Cortex of kidney (tissue), 1 donor: Measurements from ENCODE around the gene CD79B.

ENCODE experiments used
- DNase-seq: peaks from one replicate; lab custom pipeline; 2025; lab: John Stamatoyannopoulos, UW

CD79B gene

DNA sequence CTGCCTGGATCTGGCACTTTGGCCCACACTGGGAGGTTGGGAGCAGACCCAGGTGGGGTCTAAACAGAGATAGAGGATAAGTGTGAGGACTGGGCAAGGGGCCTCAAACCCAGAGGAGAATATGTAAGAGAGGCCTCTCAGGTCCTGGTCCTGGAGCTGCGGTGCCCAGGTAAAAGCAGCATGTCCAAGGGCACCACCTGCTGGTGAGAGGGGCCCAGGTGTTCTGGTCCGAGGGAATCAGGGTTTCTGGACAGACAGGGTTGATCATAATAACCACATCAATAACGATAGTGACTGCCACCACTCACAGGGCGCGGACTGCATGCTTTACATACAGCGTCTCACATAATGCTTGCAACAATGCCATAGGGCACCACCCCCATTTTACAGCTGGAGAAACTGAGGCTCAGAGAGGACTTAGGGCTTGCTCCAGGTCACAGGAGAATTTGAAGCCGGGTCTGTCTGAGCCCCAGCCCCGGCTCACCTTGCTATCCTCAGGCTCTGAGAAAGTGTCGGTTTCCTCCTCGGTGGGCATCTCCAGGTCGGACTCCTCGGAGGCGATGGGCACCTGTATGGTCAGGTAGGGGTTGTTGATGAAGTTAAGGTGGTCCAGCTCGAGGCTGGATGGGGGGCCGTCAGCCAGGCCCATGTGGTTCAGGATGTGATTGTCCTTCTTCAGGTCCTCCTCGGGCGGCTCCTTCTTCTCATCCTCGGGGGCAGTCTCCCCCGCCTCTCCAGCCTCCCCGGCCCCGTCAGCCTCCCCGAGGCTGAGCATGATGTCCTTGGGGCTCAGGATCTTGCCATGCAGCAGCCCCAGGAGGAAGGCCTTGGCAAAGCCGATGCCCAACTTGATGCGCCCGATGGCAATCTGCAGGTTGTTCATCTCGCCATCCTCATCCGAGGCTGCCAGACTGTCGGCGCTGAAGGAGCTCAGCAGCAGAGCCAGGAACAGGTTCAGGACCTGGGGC is 19.1 kb upstream of the CD79B start:
- no peak for DNase-seq

DNA sequence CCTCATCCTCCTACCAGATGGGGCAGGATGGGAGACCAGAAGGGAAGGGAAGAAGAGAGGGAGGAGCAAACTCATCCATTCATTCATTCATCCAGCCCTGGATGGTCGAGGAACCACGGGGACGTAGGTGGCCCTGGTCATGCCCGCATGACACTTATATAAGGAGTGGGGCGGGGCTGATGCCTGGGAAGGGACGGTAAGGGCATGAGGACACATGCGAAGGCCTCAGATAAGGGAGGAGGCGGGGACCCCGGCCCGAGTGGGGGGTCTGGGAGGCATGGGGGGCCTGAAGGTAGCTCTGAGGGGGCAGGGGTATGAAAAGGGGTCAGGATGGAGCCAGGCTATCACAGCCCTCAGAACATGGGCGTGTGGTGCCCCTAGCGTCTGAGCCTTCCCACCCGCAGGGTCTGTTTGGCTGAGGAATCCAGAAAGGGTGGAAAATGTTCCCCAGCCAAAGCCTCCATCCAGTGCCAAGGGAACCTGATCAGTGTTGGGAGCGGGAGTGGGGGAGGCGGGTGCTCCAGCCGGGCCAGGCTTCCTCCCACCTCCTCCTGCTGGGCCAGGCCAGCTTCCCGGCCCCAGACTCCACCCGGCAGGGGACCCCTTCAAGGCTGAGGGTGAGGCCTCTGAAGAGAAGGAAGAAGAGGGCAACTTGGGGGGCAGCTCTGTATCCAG is 17.6 kb upstream of the CD79B start:
- DNase-seq = no peak

DNA sequence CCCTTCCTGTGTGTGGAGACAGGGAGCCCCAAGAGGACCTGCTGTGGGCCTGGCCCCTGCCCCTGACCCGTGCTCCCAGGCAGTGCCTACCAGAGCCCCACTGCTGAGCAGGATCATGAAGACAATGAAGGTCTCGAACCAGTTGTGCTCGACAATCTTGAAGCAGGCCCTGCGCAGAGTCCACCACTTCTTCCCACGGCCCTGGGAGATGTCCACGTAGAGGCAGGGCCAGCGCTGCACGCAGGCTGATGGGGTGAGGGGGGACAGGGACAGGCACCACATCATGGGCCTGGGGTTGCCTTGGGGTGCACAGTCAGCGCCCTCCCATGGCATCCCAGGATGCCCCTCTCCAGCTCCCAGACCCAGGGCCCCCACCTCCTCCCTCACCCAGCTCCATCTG is 16.4 kb upstream of the CD79B start:
- no peak for DNase-seq

DNA sequence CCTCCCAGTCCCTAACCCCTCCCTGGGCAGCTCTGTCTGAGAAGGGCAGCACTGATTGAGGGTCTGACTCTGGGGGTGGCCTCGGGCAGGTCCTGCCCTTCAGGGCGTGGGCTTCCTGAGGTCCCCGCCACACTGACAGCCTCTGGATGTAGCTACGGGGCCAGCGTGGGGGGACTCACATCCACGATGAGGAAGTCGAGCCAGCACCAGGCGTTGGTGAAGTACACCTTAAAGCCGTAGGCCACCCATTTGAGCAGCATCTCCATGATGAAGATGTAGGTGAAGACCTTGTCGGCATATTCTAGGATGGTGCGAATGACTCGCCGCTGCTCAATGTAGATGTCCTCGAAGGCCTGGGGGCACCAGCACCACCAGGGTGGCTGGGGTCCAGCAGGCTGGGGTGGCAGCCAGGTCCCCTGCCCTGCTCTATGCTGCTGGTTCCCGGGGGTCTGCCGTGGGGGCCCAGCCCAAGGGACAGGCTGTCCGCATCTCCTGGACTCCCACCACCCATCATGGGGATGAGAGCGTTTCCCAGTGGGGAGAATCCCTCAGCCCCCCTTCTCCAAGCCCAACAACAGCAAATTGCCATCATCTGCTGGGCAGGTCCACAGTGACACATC is 15.7 kb upstream of the CD79B start:
- no peak for DNase-seq

DNA sequence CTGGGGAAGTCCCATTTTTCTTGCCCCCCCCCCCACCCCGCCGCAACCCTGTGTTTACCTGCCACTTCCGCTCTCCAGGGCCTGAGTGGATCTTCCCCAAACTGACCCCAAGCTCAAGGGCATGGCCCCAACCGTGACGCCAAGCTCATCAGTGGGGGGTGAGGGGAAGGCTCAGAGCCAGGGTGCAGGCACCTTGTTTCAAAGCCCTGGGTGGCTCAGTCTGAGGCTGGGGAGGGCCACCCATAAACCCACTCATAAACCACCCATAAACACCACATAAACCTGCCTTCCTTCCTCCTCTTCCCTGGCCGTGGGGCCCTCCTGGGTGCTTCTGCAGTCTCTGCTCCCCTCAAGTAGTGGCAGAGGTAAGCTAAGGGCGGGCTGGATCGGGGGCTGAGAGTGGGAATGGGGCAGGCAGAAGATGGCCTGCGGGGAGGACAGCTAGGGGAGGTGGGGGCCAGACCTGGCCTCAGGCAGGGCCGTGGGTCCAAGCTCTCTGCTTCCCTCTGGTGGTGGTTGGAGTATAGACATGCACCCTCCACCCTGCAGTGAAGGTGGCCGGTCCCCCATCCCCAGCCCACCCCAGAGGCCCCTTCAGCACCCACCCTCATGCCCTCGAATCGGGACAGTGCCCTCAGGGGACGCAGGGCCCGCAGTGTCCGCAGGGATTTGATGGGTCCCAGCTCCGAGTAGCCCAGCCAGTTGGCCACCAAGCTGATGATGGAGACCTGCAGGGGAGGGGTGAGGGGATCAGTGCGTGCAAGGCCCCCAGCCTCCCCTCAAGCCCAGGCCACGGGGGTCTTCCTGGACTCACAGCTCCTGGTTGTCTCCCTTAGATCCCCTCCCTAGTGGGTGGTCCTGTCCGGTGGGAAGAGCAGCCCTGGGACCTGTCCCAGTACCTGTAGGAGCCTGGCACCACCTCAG is 14.6 kb upstream of the CD79B start:
- no peak for DNase-seq

DNA sequence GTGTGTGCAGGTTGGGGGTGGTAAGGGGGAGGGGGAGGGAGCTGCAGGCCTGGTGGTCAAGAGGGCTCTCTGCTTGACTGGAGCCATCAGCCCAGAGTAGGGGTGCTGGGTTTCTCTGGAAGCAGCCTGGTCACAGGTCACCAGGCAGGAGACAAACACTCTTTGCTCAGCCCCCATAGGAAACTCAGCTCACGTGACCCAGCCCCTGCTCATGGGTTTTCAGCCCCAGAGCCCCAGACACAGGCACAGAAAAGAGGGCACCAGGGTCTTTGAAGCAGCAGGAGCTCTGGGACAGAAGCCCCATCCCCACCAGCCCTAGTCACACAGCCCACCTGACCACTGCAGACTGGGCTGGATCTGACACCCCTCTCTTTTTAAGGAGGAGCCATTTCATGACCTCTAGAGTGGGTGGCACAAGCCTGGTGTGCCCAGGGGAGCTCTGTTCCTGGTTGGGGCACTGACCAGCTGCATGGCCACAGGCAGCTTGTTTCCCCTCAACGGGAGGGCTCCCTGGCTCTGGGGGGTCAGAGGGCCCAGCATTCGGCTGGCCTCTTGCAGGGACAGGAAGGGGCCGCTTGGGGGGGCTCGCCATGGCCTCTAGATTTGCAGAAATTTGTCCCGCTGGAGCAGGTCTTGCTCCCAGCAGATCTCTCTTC is 13.8 kb upstream of the CD79B start:
- DNase-seq = no peak

DNA sequence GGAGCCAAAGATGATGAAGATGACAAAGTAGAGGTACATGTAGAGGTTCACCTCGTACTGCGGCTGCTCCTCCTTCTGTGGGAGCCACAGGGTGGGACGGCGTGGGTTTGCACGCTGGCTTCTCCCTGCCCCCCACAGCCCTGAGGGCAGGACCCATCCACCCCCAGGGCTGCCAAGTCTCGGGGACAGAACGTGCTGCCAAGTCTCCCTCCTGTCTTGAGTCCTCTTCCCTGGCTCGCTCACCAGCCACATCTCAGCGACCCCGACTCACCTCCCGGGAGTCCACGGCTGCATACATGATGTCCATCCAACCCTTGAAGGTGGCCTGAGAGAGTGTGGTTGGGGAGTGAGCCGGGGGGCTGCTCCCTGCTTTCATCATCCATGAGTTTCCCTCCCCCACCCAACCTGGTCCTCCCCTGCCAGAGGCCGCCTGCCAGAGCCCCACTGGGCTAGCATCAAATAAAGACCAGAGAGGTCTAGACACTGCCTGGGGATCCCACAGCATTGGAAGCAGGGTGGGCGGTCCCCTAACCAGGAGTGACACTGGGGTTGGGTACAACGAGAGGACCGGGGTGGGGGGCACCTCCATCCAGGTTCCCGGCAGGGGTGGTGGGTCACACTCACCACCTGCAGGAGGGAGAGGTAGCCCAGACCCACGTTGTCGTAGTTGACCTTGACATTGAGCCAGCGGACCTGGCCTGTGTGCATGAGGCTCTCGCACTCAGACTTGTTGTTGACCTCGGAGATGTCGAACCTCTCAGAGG is 12.8 kb upstream of the CD79B start:
- DNase-seq = no peak

DNA sequence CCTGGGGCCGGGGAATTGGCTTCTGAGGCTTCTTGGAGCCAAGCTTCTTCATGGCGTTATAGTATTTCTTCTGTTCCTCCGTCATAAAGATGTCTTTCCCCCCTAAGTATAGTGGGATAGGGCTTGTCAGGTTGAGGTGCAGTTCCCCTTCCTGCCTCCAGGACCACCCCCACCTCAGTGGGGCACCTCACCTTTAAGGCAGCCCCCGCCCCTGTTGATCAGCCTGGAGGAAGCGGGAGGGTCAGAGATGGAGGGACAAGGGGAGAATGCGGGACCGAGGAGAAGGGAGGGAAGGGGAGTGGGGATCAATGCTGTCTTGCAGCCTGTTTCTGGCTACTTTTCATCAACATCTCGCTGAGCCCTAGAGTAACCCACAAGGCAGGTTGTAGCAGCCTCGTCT is 11.6 kb upstream of the CD79B start:
- no peak for DNase-seq

DNA sequence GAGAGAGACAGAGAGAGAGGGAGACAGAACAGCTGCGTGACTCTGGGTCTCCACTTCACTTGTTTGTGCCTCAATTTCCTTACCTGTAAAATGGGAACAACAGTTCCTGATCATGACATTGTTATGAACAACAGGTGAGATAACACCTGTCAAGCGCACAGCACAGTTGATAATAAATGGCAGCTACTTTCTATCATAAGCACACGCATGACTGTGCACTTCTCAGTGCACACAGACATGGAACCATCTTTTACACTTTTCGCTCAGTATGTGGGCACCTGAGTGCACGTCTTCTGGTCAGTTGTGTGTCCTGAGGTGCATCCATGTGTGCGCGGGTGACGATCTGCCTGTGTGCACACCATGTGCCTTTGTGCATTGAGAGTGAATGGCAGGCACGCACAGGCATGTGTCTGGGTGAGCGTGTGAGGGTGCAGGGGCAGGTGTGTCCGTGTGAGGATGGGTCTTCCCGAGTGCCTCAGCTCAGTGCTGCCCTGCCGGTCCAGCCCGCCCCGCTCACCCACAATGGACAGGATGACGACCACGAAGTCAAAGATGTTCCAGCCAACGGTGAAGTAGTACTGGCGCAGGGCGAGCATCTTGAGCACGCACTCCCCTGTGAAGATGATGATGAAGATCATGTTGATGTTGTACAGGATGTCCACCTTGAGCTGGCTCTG is 10.3 kb upstream of the CD79B start:
- DNase-seq = no peak

DNA sequence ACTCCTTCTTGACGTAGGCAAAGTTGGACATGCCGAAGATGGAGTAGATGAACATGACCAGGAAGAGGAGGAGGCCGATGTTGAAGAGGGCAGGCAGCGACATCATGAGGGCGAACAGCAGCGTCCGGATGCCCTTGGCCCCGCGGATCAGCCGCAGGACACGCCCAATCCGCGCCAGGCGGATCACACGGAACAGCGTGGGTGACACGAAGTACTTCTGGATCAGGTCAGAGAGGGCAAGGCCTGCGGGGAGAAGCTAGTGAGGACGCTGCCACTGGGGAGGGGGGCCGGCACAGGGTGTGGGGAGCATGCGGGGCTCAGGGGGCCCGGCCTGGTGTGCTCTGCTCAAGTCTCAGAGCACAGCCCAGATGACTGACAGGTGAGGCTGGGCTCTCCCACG is 9.6 kb upstream of the CD79B start:
- no peak for DNase-seq

DNA sequence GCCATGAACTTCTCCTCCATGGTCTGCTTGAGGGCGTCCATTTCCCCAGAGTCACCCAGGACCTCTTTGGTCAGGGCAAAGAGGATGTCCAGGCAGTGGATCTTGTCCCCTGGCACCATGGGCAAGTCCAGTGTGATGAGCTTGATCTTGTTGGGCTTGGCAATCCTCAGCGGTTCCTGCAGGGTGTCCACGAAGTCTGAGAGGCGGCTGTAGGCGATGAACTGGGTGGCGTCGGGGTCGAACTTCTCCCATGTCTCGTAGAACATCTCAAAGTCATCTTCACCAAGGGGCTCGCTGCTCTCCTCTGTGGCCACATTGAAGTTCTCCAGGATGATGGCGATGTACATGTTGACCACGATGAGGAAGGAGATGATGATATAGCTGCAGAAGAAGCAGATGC is 9.0 kb upstream of the CD79B start:
- DNase-seq = no peak

DNA sequence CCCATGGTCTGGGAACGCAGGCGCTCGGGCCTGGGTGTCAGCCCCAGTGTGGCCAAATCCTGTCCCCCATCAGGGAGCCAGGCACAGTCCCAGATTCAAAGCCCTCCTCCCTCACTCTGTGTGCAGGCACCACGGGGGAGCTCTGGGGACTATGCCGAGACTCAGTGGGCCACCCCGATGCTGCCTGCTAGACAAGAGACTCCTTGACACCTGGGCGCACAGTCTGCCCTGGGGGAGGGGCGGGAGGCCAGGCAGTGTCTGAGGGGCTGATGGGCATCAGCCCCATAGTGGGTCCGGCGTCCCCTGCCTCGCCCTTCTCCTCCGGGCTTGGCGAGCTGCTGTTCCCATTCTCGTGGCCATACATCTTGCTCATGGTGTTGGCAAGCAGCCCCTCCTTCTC is 8.5 kb upstream of the CD79B start:
- no peak for DNase-seq

DNA sequence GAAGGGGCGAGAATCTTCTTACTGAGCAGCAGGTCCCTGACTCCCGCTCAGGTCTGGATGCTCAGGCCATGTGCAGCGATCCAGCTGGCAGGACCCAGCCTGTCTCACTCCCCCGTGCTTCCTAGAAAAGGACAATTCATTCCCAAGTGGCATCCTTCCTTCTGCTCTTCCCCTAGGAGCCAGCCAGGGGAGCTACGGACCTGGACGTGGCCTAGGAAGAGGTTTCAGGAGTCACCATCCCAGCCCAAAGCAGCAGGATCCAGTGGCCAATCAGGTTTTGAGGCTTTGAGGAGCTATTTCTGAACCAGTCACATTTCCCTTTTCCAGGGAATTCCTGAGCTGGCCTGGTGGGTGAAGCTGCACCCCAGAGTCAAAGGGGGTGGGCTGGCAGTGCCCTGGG is 7.8 kb upstream of the CD79B start:
- no peak for DNase-seq

DNA sequence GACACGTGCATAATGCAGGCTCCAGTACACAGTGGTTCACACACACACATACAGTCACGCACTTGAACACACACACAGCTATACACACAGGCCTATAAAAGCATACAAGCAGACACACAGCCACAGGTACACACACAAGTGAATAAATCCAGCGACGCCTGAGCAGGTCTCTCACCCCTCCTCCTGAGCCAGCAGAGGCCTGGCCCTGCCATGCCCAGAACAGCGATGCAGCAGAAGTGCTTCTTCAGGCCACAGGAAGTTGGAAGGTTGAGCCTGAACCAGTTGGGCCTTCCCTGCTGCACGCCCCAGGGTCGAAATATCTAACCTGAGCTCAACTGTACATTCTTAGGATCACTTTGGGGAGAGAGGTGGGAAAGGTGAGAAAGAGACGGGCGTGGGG is 7.3 kb upstream of the CD79B start:
- DNase-seq = no peak

DNA sequence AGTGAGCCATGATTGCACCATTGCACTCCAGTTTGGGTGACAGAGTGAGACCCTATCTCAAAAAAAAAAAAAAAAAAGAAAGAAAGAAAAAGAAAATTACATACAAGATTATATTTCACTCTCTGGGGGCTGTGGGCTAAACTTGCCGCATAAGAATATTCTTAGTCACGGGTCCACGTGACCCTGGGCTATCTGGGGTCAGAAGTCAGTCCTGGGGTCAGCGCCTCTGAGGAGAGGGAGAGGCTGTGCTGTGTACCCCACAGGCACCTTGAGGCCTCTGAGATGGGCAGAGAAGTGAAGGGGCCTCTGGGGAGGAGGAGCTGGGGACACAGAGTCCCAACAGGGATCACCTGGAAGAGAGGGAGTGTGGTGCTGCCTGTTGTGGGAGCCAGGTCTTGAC is 5.8 kb upstream of the CD79B start:
- DNase-seq = no peak

DNA sequence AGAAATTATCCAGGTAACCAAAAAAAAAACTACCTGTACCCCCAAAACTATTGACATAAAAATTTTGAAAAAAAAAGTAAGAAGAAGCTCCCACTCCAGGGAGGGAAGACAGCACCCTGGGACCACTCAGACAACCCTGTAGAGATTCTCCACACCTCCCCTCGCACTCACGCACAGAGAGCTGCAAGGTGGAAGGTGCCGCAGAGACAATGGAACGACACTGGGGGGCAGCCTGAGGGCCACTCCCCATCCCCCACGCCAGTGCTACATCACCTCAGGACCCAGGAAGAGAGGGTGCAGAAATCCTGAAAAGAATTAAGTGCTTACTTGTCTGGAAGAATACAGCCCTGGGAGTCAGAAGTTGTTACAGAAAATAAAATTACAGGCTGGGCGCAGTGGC is 5.2 kb upstream of the CD79B start:
- DNase-seq = no peak

DNA sequence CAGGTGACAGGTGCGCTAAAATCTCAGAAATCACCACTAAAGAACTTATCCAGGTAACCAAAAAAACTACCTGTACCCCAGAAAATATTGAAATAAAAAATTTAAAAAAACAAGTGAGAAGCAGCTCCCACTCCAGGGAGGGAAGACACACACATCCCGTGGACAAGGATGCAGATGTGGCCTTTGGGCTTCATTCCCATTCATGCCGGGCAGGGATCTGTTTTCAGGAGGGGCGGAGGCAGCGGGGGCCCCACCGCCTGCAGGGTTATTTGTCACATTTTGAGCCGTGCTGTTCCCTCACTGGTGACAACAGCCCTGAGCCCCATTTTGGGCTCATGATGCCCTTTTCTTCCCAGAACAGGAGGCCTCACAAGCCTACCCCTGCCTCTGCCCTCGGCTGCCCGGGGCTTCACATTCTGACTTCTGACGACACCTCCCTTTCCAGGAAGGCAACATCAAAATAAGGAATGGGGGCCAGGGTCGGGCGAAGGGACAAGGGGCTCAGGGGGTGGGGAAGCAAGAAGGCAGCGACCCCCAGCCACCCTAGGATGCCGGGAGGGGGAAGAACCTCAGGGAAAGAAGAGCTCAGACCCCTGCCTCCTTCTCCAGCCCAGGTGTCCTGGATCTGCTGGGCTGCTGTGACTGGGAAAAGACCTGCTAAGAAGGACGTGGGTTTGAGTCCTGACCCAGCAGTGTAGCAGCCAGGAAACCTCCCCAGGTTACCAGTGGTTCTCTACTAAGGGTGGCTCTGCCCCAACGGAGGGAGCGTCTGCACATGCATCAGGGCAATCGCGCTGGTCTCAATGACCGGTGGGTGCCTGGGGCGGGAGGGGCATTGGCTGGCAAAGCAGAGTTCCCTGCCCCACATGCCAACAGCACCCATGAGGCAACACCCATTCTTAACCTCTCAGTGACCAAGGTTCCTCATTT is 2.3 kb upstream of the CD79B start:
- DNase-seq = no peak

DNA sequence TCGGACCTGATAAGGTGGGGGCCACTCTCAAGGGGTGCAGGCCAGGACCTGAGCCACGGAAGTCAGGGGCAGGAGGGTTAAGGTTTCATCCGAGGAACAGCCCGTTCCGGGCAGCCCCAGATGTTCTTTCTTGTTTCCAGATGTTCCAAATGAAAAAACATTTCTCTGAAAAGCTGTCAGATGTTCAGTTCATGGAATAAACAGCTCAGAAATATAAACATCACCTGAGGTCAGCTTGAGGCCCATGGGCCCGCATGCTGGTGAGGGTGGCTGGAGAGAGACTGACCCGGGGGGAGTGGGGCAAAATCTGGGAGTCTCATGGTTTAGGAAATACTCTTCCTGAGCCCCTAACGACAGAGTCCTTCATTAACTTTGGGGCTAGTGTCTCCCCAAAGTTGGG is 1.5 kb upstream of the CD79B start:
- no peak for DNase-seq

DNA sequence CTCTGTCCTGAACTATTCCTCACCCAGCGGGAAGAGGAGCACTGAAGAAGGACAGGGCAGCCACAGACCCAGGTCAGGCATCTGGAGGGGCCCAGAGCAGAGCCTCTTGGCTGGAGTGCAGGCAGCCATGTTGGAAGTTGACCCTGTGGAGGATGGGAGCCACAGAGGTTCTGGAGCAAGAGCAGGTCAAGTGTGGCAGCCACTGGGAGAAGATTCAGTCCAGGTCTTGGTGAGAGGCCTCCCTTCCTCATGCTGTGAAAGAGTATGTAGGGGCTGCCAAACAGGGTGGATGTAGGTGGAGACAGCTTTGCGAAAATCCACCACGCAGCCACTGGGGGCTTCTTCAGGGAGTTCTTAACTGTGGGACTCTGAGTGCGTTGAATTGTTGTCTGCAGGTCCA is 590 bp upstream of the CD79B start:
- no peak for DNase-seq
